D341Med (cell line): Measurements from ENCODE around the gene ANKRD37.
A peak's percentile ranks its signal among the peaks of the same experiment; 100 is the strongest.

Experiments used
- DNase-seq: peaks from one replicate; pipeline ENCODE4 v3.0.0; 2012; ENCODE audit warnings: low spot score

ANKRD37 gene

DNA sequence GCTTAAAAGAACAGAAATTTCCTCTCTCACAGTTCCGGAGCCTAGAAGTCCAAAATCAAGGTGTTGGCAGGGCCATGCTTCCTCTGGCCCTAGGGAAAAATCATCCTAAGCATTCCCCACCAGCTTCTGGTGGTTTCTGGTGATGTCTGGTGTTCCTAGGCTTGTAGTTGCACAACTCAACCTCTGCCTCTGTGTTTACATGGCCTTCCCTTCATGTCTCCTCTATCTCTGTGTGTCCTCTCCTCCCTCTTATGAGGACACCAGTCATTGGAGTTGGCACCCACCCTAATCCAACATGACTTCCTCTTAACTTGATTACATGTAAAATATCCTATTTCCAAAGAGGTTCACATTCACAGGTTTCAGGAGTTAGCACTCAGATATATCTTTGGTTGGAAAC lies 16.3 kb upstream of the ANKRD37 start:
- DNase-seq = no peak

DNA sequence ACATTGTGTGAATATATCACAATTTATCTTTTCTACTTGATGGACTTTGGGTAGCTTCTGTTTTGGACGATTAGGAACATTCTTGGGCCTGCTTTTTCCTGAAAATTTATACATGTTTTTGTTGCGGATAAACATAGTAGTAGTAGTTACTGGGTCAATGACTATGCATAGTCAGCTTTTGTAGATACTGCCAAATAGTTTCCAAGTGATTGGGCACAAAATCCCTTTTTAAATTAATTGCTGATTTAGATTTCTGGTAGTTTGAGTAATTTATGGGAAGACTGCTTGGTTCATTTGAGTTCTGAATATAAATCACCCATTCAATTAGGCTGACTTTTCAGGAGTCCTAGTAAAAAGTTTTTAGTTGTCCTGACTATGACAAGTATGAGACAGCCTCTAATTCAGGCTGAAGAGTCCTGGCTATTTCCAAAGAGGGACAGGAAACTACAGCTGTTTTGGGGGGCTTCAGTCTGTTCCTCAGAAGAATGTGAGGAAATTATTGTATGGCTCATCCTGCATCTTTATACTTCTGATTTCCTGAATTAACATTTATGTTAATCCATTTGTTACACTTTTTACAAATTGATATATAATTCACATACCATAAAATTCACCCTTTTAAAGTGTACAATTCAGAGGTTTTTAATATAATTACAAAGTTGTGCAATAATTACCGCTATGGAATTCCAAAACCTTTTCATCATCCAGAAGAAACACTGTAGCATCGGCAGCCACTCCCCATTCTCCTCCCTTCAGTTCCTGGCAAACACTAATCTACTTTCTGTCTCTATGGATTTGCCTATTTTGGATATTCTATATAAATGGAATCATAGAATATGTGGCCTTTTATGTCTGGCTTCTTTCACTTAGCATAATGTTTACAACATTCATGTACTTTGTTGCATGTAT lies 15.1 kb upstream of the ANKRD37 start:
- no peak for DNase-seq

DNA sequence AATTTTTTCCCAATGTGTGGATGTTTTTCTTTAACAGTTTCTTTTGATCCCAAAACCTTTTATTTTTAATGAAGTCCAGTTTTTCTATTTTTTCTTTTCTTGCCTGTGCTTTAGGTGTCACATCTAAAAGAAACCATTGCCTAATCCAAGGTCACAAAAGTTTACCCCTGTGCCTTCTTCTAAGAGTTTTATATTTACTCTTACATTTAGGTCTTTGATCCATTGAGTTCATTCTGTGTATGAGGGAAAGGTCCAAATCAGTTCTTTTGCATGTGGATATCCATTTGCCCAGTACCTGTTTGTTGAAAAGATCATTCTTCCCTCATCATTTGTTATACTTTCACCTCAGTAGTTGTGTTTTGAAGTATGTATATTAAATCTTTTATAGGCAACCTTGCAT lies 13.9 kb upstream of the ANKRD37 start:
- no peak for DNase-seq

DNA sequence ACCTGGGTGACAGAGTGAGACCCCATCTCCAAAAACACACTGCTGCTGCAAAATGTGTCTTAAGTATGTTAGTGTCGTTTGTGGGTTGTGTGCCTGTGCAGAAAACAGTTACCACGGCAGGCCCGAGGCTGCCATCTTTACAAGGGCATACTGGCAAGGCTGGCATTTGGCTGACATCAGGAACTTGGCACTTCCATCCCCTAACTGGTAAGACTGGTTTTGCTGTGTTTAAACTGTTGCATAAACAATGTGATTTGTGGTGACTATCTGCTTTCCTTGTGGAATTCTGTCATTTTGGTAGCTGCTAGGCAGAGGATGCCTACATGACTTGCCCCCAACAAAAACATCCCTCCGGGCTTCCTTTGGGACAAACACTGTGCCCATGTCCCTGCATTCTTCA lies 13.2 kb upstream of the ANKRD37 start:
- no peak for DNase-seq

DNA sequence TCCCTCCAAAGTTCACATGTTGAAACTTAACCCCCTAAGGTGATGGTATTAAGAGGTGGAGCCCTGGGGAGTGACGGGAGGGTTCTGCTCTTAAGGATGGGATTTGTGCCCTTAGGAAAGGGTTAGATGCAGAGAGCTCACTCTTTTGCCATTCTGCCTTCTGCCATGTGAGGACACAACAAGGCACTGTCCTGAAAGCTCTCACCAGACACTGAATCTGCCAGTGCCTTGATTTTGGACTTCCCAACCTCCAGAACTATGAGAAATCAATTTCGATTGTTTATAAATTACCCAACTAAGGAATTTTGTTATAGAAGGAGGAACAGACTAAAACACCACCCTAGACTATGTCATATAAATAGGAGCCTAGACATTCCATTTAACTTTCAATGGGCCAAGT lies 12.6 kb upstream of the ANKRD37 start:
- no peak for DNase-seq

DNA sequence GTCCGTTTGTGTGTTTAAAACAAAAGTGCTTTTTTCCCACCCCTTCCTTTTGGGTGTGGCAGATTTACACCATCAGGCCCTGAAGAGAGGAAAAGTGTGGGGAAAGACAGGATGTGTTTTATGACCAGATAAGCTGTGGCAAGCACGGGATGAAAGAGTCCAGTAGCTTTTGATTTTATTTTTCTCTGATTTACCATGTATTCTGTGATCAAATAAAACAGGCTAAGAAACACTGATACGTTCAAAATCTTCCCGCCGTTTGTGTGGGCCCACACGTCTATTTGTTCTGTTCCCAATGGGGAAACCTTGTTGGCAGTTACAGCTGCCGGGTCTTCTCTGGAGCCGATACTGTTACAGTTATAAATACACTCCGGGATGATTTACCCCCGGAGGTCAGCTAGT lies 11.7 kb upstream of the ANKRD37 start:
- DNase-seq = no peak

DNA sequence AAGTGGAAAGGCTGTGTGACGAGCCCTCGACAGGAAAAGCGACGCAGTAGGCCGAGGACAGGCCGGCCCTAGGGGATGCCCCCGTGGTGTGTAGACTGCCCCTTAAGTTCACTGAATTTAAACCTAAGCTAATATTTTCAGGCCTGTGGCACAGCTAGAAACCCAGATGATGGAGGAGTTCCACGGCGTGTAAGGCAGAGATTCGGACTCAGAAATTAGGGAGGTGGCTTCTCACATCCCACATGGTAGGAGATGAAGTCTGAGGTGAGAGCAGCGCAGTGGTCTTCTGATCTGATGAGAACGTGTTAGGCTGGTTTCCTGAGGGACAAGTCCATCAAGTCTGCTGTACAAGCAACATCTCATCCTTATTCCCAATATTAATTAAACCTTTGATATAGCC lies 8.7 kb upstream of the ANKRD37 start:
- no peak for DNase-seq

DNA sequence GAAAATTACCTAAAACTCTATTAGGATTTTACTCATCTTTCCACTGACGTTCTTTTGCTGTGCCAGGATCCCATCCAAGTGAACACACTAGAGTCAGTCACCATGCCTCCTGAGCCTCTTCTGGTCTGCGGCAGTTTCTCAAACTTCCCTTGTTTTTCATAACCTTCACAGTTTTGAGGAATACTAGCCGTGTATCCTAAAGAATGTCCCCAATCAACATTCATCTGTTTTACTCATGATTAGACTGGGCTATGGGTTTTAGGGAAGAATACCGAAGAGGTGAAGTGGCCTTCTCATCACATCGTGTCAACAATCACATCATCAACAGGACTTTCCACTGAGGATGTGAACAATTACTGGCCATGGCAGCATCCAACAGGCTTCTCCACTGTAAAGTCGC lies 5.7 kb upstream of the ANKRD37 start:
- DNase-seq = no peak

DNA sequence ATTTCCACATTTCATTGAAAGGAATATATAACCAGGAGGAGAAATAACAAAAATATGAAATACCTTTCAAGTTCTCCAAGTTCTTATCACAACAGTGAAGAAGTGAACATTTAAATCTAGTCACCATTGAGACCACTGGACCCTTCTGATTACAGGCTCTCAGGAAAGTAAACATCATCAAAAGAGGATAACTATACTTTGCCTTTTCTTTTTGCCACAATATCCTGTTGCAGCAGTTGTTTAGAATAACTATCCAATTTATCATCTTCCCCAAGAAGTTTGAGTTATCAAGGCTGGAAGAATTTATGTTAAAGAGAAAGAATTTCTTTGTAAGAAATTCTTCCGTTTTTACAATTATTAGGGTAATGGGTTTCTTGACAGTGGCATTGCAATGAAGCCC lies 4.5 kb upstream of the ANKRD37 start:
- DNase-seq = no peak

DNA sequence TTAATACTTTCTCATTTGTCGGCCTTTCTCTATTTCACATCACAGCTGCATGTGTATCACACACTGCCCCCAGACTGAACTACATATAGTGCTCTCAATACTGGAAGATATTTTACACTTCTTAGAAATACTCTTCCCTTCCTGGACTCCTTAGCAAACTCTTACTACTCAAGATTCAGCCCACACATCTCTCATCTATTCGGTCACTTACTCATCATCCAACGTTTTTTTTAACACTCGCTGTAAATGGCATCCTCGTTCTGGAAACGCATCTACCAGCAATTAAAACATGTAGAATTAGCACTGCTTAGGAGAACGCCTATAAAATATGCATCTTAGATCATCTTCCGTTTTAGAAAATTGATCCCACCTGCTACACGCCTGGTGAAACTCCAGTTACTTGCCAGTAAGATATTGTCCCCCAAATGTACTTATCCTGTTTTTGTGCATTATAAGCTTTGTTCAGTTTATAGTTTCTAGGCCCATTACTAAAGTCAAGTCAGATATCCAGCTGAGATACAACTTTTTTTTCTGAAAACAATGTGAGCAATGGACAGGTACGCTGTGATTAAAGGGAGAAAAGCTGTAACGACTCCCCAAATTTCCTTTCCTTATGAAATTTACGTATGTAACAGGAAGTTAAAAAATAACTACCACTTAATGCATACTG lies 1.9 kb upstream of the ANKRD37 start:
- no peak for DNase-seq

DNA sequence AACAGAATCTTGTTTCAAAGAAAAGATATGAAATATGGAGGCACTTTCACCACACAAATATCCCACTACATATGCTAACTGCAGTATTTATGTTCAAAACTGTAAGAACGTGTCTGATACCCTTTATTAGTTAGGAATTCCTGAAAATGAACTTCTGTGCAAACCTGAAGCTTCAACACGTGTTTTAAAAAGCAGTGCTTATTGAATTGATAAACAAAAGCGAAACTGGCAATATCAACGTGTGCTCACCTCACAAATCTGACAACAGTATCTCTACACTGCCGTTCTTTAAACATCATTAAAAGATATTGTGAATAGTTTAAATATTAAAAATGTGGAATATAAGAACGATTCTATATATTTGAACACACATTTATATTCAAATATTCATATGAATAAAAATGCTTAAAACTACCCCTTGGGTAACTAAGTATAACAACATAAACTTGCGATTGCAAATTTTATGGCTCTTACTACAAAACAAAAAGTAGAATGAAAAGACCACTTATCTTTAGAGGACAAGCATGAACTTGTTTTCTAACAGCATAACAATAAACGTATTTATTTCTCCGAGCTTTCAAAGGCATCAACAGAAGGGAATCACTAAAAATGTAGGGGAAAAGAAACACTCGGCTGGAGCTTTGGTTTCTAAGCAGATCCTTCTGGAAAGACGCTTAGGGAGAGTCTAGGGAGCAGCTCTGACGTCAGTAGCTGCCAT lies 1.2 kb upstream of the ANKRD37 start, which contains the start of gene LRP2BP:
Gene LRP2BP (minus strand): TSS at position 687 of the 718 bp plus-strand sequence. CDS start 17,738 bp downstream, outside the sequence.
- DNase-seq = no peak

DNA sequence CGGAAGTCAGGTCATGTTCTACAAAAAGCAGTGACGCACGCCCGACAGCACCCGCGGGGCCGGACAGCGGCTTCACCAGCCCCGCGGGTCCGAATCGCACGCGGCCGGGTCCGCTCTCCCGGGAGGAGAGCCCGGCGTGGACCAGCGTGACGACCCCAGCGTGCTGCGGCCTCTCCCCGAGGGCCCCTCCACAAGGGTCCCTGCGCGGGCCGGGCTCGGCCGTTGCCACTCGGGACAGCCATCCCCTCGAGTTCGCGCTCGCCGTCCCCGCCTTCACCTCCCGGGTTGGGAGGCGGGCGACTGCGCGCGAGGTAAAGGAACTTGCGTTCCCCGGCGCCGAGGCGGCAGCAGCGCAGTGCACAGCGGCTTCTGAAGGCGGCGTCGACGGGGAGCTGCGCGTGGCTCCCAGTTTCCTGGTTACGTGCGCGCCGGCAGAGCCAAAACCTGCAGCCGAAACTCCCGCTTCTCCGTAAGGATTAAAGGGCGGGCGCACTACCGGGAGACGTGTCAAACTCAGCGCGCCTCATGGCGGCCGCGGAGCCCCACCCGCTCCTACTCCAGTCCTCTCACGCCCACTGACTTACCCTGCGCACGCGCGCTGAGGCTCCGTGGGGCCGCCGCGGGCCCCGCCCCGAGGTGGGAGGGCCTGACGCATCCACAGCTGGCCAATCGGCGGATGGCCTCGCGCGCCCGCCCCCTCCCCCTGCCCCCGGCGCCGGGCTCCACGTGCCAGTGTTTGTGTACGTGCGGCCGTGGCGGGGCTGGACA lies 501 bp upstream of the ANKRD37 start:
- DNase-seq = peak; percentile 100

DNA sequence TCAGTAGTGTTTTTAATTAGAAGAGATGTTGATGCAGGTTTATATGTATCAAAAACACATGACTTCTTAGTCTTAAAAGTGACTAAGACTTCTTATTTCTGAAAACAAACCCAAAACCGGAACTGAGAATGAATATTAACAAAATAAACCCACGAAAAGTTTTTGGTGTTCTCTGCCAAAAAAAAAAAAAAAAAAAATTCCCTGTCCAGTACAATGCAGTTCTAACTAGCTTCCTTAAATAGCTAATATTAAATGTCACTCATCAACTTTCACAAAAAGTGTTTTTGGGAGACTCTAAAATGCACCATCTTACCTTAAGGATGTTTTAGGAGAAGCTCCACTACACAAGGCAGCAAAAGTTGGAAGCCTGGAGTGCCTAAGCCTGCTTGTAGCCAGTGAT lies 2.0 kb downstream of the ANKRD37 start:
- no peak for DNase-seq

DNA sequence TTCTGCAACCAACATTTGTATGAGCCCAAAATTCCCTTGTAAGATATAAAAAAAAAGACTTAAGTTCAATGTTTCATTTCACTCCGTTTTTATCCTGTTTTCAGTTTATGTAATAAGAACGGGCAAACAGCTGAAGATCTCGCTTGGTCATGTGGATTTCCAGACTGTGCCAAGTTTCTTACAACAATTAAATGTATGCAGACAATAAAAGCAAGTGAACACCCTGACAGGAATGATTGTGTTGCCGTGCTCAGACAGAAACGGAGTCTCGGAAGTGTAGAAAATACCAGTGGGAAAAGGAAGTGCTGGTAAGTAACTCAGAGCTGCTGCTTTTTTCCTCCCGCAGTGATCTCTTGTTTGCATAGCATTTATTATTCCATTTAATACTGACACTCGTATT lies 2.8 kb downstream of the ANKRD37 start:
- DNase-seq = no peak

DNA sequence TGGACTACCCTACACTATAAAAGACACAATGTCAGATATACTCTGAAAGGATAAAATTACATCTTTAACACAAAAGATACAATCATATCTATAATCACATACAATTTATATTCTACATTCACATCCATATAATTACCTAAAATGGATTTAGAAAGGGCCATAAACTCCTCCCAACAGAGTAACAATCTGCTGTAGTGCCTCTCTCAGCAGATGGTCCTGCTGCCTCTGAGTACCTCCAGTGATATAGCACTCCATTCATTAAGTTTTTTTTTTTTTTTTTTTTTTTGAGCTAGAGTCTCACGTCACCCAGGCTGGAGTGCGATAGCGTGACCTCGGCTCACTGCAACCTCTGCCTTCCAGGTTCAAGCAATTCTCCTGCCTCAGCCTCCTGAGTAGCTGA lies 7.4 kb downstream of the ANKRD37 start:
- peak; percentile 60 for DNase-seq

DNA sequence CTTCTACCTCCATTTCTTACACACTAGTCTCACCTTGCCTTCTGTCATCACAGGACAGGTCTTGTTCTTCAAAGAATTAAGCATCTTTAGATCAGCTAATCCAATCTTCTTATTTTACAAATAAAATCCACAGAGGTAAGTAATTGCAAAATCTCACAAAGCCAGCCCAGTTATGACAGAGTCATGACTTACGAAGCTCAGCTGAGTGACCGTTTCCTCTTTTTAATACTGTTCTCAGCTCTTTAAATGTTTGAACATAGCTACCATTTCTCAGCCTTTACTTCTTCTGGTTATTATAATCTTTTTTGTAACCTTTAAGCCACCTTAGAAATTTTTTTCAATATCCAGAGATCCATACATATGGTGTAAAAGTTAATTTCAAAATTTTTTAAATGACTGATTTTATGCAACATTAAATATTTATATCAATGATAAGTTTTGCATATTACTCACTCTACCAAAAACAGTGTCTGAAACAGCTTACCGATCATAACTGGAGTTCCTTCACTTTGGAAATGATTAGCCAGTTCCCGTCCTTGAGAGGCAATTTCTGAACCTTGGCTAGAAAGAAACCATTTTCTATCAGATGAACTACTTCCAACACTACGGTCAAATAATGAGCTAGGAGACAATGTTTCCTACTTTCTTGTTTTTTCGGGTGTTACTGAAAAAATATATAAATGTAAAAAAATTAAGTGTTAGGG lies 8.8 kb downstream of the ANKRD37 start:
- DNase-seq = no peak

DNA sequence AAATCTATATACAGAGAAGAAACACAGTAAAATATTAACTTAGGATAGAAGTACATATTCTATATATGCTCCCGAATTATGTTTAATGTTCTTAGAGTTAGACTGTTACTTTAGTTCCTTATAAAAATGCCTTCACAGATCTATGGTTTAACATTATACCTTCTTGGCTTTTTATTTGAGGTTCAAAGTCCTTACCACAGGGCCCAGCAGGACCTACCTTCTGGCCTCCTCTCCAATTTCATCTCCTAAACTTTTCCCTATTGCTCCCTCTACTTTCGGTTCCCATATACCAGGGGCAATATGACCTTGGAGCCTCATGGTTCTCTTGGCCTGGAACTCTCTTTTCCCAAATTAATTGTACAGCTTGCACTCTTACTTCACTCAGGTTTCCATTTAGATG lies 11.8 kb downstream of the ANKRD37 start:
- DNase-seq = no peak

DNA sequence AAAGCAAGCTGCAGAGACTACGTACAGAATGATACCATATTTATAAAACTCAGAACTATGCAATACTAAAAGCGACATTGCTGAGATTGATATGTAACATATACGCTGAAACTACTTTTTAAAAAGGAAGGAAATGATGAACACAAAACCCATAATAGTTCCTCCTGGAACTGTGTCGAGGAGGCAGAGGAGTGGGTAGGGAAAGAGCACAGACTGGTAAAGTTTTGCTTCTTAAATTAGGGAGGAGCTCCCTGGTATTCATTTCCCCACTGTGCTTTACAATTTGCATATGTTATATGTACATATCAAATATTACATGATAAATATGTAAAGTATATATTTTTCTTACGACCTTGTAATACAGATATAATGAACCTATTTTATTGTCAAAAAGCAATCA lies 15.2 kb downstream of the ANKRD37 start:
- DNase-seq = no peak

DNA sequence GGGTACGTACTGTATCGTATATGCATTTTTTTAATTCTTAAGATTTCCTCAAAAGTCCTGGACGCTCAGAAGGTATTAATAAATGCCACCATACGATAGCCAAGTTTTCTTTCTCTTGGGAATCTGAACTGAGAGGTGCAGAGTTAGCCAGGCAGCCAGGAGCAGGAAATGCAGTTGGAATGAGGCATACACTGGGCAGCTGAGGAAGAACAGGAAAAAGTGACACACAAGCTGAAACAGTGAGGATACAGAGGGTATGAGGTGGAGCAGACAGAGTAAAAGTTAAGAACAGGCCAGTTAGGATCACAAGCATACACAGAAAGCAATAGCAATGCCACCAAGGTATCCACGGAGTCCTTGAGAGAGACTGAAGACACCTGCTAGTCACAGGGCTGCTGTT lies 15.8 kb downstream of the ANKRD37 start:
- no peak for DNase-seq

DNA sequence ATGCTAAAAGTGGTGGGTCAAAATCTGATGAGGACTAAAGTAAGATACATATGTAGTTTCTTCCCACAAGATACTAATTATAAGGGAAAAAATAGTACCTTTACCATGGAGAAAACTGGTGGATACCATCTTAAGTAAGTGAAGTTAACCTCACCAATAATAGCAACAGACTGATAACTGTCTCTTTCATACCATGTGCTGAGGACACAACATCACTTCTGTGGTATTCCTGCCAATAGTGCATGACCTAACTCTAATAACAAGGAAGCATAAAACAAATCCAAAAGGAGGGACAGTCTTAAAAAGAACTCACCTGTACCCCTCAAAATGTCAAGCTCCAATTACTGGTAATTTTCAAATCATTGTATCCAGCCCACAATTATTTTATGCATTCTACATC lies 20.3 kb downstream of the ANKRD37 start:
- DNase-seq = no peak

DNA sequence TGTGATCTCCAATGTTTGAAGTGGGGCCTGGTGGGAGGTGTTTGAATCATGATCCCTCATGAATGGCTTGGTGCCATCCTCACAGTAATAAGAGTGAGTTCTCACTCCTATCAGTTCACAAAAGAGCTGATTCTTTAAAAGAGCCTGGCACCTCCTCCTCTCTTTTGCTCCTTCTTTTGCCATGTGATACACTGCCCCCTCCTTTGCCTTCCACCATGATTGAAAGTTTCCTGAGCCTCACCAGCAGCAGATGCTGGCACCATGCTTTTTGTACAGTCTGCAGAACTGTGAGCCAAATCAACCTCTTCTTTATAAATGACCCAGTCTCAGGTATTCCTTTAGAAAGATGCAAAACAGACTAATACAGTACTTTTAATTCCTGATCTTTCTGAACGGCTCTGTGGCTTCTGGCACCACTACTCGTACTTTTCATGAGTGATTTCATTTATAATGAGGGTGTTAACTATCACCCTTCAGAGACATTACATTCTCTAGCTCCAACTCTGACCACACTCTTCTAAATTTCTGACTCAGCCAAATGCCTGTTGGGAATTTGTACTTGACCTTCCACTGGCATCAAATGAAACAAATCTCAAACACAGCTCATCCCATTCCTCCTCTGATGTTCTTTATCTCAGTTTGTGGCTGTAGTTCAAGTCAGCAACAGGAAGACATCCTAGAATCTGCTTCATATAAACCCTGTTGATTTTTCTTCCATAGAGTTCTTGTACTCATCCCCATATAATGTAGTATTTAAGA lies 24.9 kb downstream of the ANKRD37 start:
- DNase-seq = no peak
